Measurements from ENCODE around the gene PCSK5.
A peak's percentile ranks its signal among the peaks of the same experiment; 100 is the strongest.
"Not testable (repeated sequence)": the region's sequence is repeated elsewhere in the genome, so short reads cannot be mapped to it uniquely, and the experiment has no call there.

PCSK5 gene

DNA sequence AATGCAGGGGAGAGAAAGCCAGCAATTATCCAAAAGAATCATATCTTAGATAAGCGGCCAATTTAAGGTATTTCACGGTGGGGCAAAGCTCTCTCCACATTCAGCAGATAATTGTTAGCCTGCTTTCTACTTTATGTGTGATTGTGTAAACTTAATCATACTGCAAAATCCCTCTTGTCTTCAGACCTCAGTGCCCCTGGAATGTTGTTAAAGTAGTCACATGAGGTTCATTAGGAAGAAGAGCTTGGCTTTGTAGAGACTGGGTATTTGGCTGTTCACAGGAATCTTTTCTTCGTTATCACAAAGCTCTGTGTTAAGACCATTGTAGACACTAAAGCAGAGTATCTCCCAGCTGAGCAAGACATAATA, 376.8 kb downstream of the PCSK5 start:
- FAIRE-seq = no peak
- no peak for DNase-seq (ENCODE audit: extremely low spot score, insufficient read length, low read depth)

DNA sequence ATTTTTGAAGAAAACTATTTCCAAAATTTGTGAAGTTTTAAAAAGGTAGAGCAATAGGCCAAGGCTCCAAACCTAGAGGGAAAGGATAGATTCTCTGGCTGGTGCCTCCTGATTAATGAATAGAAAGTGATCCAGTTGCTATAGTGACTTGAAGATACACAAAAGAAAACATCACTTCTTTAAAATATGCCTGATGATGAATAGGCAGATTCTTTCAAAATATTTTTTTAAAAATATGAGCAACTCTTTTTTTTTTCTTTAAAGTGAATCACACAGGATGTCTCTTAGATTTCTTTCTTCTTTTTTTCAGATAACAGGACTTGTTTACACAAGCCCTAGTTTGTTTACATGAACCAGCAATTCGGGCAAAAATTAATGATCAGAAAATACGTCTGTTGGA, 379.3 kb downstream of the PCSK5 start:
- DNase-seq (ENCODE audit: extremely low spot score, insufficient read length, low read depth) = no peak
- FAIRE-seq = no peak

DNA sequence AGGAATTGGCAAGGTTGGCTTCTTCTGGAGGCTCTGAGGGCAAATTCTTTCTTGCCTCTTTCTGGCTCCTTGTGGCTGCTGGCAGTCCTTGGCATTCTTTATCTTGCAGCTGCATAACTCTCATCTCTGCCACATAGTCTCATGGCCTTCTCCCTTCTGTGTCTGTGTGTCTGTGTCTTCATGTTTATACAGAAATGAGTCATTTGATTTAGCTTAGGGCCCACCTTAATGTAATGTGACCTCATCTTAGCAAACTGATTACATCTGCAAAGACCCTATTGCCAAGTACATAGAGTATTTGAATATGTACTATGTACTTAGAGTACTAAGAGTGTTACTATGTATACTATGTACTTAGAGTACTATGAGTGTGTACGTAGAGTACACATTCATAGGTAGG, 381.3 kb downstream of the PCSK5 start:
- DNase-seq (ENCODE audit: extremely low spot score, insufficient read length, low read depth) = no peak
- no peak for FAIRE-seq

- no peak for FAIRE-seq
- no peak for DNase-seq (ENCODE audit: extremely low spot score, insufficient read length, low read depth)
These were observed 398.6 kb downstream of the PCSK5 start for GRCh38 chr9:76289042-76289441.

- DNase-seq (ENCODE audit: extremely low spot score, insufficient read length, low read depth) = no peak
- FAIRE-seq = no peak
These were observed 399.2 kb downstream of the PCSK5 start for GRCh38 chr9:76289703-76290102.

GRCh38 chr9:76290555-76290954, 400.1 kb downstream of the PCSK5 start:
- no peak for DNase-seq (ENCODE audit: extremely low spot score, insufficient read length, low read depth)
- FAIRE-seq = no peak

DNA sequence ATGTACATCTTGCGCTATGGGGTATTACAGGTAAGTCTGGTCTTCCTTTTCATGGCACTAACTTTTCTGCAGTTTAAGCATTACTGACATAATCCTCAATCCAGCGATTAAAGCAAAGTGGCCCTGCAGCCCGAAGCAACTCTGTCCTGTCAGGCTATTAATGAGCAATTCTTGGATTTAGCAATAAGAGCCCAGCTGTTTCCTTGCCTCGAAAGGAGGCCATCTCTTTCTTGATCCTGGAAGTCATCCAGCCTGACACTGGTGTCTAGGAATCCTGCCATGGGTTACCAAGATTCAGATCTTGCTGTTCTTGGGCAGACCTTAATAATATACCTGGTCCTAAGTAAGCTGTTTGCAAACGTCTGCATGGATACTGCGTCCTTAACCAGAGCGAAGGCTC, 401.8 kb downstream of the PCSK5 start:
- FAIRE-seq (no peak), DNase-seq (ENCODE audit: extremely low spot score, insufficient read length, low read depth) (no peak)

DNA sequence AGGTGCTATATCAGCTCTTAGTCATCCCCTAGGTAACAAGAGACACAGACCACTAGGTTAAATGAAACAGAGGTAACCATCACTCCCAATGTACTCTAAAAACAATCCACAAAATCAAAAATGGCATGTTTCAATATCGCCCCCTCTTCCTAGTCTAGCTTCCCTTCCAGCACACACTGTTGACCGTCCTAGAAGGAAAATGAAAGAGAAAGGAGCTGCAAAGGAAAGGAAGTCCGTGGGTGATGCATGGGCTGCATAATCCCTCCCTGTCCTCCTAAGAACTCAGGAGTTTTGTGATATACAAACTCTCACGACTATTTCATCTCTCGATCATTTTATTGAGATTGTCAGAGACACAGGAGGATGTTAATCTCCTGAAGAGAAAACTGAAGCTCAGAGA, 402.2 kb downstream of the PCSK5 start:
- no peak for DNase-seq (ENCODE audit: extremely low spot score, insufficient read length, low read depth)
- FAIRE-seq = no peak

DNA sequence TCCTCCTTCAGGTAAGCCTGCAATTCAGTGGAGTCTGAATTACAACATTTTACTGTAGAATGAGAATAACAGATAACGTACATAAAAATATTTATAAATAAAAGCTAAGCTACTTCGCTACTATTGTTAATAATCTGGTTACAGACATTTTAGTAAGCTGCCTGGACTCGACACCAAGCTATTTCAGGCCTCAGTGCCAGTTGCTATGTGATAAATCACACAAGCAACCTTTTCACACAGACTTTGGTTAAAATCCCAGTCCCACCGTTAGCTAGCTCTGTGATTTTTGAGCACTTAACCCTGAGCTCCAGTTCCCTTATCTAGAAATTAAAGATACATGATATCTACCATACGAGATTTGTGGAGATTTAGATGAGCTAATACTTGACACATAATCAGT, 403.8 kb downstream of the PCSK5 start:
- no peak for FAIRE-seq

GRCh38 chr9:76296561-76297310, 406.3 kb downstream of the PCSK5 start:
- DNase-seq (ENCODE audit: extremely low spot score, insufficient read length, low read depth) = no peak
- no peak for FAIRE-seq

More for the DNA sequence above, 403.8 kb downstream of the PCSK5 start:
- DNase-seq (ENCODE audit: extremely low spot score, insufficient read length, low read depth) = no peak

GRCh38 chr9:76297721-76298239, 407.3 kb downstream of the PCSK5 start:
- DNase-seq (ENCODE audit: extremely low spot score, insufficient read length, low read depth) (no peak), FAIRE-seq (no peak)

- DNase-seq (ENCODE audit: extremely low spot score, insufficient read length, low read depth) = no peak
- no peak for FAIRE-seq
These were observed 408.2 kb downstream of the PCSK5 start for GRCh38 chr9:76298521-76299144.

DNA sequence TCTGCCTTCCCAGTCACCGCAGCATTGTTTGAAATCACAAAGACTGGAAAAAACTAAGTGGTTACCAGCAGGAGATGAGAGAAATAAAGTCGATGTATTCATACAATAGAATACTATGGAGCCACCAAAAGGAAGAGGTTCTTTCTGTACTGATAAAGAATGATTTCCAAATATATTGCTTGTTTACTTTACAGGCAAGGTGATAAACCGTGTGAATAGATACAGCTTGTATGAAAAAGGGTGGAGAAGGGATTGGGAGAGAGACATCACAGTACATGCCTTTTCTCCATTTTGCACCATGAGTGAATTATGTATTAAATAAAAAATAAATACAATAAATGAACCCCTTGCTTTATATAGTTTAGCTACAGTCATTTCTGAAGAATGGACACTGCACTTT, 412.1 kb downstream of the PCSK5 start:
- FAIRE-seq (no peak), DNase-seq (ENCODE audit: extremely low spot score, insufficient read length, low read depth) (no peak)

DNA sequence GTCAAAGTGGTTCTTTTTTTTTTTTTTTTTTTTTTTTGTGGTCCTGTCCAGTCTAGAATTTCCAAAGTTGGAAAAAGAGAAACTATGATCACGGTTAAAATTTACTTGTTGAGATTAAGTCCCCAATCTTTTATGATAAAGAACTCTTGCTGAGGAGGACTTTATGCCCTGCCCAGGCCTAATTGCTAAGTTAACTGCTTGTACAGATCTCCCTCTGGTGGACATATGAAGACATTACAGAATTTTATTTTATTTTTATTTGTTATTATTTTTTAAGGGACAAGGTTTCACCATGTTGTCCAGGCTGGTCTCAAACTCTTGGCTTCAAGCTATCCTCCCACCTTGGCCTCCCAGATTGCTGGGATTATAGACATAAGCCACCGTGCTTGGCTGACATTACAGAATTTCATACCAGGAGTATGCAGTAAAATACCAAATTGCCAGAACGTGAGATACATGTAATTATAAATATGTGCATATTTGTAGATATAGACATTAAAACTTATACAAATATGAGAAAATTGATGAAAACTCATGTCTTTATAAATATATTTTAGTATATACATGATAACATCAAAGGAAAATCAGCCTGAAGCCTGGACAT, 412.6 kb downstream of the PCSK5 start:
- DNase-seq (ENCODE audit: extremely low spot score, insufficient read length, low read depth) = peak; percentile 29
- peak; percentile 51 for FAIRE-seq

- not testable (repeated sequence) for FAIRE-seq; DNase-seq (ENCODE audit: extremely low spot score, insufficient read length, low read depth)
These were observed 416.6 kb downstream of the PCSK5 start for GRCh38 chr9:76307047-76307446.

DNA sequence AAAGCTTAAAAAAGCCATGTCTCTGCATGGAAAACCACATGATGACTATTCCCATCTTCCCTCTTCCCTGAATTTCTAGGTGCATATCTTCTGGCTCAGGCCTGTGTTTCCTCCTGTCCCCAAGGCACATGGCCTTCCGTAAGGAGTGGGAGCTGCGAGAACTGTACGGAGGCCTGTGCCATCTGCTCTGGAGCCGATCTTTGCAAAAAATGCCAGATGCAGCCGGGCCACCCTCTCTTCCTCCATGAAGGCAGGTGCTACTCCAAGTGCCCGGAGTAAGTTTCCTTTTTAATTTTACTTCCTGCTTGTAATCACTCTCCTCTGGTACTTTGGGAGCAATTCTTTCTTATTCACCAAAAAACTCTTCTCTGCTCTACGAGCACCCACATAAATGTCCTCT, 420.1 kb downstream of the PCSK5 start:
- no peak for DNase-seq (ENCODE audit: extremely low spot score, insufficient read length, low read depth)
- FAIRE-seq = no peak

- FAIRE-seq (no peak), DNase-seq (ENCODE audit: extremely low spot score, insufficient read length, low read depth) (no peak)
These were observed 420.5 kb downstream of the PCSK5 start for GRCh38 chr9:76310991-76311390.

- FAIRE-seq (no peak), DNase-seq (ENCODE audit: extremely low spot score, insufficient read length, low read depth) (no peak)
These were observed 421.1 kb downstream of the PCSK5 start for GRCh38 chr9:76311537-76311936.

DNA sequence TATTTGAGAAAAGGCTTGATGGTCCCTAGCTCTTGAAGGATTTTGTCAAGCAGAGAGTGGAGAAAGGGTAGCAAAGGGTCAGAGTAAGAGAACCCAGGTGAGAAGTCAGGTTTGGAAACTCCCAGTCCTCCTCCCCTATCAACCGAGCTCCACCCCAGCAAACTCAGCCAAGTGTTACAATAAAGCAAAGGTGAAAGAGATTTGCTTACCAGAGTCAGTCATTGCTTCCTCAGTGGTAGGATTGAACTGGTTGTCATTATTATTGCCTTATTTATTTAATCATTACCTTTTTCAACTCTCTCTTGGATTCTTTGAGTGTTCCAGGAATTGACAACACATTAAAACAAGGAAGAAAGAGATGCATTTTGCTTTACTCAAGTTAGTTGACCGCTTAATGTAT, 423.3 kb downstream of the PCSK5 start:
- DNase-seq (ENCODE audit: extremely low spot score, insufficient read length, low read depth) = no peak
- no peak for FAIRE-seq

- DNase-seq (ENCODE audit: extremely low spot score, insufficient read length, low read depth) (no peak), FAIRE-seq (no peak)
These were observed 423.8 kb downstream of the PCSK5 start for GRCh38 chr9:76314321-76314720.

DNA sequence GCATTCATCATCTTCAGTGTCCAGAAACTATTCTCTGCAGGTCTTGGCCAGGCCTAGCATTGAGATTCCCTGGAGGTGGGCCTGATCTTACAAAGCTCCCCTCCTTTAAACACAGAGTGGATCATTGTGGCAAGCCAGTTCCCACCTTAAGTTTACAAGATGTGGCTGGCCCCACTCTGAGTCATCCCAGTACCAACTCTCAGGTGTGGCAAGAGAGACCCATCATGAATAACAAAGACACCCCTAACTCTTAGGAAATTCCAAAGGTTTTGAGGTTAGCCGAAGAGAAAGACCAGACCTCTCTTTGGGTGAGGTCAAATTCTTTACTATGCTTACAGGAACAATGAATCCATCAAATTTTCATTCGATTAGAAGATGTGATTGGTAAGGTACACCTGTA, 425.6 kb downstream of the PCSK5 start:
- no peak for DNase-seq (ENCODE audit: extremely low spot score, insufficient read length, low read depth)
- no peak for FAIRE-seq
